WTC11 (cell line): ENCODE data around the gene KRT20.

Experiments used
- CBFB ChIP-seq: sonication (generic); formaldehyde crosslinking; IDR thresholded peaks from 2 replicates; pipeline ENCODE4 v1.8.1; 2022; ENCODE audit warnings: mild to moderate bottlenecking, low read depth, missing genetic modification reagents
- FOXP1 ChIP-seq: sonication (generic); formaldehyde crosslinking; IDR thresholded peaks from 2 replicates; pipeline ENCODE4 v1.8.0; 2022; ENCODE audit warnings: missing genetic modification reagents, mild to moderate bottlenecking, moderate library complexity, borderline replicate concordance
- RELA ChIP-seq: sonication (generic); formaldehyde crosslinking; IDR thresholded peaks from 2 replicates; pipeline ENCODE4 v1.8.1; 2022; ENCODE audit warnings: missing genetic modification reagents, mild to moderate bottlenecking, borderline replicate concordance
- SP1 ChIP-seq: sonication (generic); formaldehyde crosslinking; conservative IDR thresholded peaks from 2 replicates; pipeline ENCODE4 v1.8.1; 2022; ENCODE audit warnings: missing genetic modification reagents
- ZNF232 ChIP-seq: sonication (generic); formaldehyde crosslinking; IDR thresholded peaks from 2 replicates; pipeline ENCODE4 v1.8.0; 2022; ENCODE audit warnings: mild to moderate bottlenecking, missing genetic modification reagents
- TF ChIP-seq, protein P1 (sequence below): sonication (generic); formaldehyde crosslinking; IDR thresholded peaks from 2 replicates; pipeline ENCODE4 v1.8.1; 2022; ENCODE audit warnings: missing genetic modification reagents, borderline replicate concordance
- TF ChIP-seq, protein P2 (sequence below): fragments of 200-600 bp; IDR thresholded peaks from 2 replicates; pipeline ENCODE4 v1.8.0; 2022; ENCODE audit warnings: antibody characterized with exemption
- TF ChIP-seq, protein P3 (sequence below): sonication (generic); formaldehyde crosslinking; IDR thresholded peaks from 2 replicates; pipeline ENCODE4 v1.8.0; 2022; ENCODE audit warnings: missing genetic modification reagents
- TF ChIP-seq, protein P4 (sequence below): sonication (generic); formaldehyde crosslinking; conservative IDR thresholded peaks from 2 replicates; pipeline ENCODE4 v1.8.1; 2023; ENCODE audit warnings: mild to moderate bottlenecking, low read depth, missing genetic modification reagents, moderate library complexity
- TF ChIP-seq, protein P5 (sequence below): sonication (generic); formaldehyde crosslinking; IDR thresholded peaks from 2 replicates; pipeline ENCODE4 v1.8.0; 2022; ENCODE audit warnings: mild to moderate bottlenecking, missing genetic modification reagents
- TF ChIP-seq, protein P6 (sequence below): sonication (generic); formaldehyde crosslinking; IDR thresholded peaks from 2 replicates; pipeline ENCODE4 v1.8.1; 2022; ENCODE audit warnings: mild to moderate bottlenecking, missing genetic modification reagents, moderate library complexity, borderline replicate concordance

GRCh38 chr17:40871316-40871715 lies 13.7 kb downstream of the KRT20 start:
- TF ChIP-seq, protein P1, sequence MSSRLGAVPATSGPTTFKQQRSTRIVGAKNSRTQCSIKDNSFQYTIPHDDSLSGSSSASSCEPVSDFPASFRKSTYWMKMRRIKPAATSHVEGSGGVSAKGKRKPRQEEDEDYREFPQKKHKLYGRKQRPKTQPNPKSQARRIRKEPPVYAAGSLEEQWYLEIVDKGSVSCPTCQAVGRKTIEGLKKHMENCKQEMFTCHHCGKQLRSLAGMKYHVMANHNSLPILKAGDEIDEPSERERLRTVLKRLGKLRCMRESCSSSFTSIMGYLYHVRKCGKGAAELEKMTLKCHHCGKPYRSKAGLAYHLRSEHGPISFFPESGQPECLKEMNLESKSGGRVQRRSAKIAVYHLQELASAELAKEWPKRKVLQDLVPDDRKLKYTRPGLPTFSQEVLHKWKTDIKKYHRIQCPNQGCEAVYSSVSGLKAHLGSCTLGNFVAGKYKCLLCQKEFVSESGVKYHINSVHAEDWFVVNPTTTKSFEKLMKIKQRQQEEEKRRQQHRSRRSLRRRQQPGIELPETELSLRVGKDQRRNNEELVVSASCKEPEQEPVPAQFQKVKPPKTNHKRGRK (CRISPR knock-in tag), result no peak
- TF ChIP-seq, protein P2, sequence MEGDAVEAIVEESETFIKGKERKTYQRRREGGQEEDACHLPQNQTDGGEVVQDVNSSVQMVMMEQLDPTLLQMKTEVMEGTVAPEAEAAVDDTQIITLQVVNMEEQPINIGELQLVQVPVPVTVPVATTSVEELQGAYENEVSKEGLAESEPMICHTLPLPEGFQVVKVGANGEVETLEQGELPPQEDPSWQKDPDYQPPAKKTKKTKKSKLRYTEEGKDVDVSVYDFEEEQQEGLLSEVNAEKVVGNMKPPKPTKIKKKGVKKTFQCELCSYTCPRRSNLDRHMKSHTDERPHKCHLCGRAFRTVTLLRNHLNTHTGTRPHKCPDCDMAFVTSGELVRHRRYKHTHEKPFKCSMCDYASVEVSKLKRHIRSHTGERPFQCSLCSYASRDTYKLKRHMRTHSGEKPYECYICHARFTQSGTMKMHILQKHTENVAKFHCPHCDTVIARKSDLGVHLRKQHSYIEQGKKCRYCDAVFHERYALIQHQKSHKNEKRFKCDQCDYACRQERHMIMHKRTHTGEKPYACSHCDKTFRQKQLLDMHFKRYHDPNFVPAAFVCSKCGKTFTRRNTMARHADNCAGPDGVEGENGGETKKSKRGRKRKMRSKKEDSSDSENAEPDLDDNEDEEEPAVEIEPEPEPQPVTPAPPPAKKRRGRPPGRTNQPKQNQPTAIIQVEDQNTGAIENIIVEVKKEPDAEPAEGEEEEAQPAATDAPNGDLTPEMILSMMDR, result no peak
- no peak for TF ChIP-seq ZNF232 (CRISPR knock-in tag)
- TF ChIP-seq, protein P3, sequence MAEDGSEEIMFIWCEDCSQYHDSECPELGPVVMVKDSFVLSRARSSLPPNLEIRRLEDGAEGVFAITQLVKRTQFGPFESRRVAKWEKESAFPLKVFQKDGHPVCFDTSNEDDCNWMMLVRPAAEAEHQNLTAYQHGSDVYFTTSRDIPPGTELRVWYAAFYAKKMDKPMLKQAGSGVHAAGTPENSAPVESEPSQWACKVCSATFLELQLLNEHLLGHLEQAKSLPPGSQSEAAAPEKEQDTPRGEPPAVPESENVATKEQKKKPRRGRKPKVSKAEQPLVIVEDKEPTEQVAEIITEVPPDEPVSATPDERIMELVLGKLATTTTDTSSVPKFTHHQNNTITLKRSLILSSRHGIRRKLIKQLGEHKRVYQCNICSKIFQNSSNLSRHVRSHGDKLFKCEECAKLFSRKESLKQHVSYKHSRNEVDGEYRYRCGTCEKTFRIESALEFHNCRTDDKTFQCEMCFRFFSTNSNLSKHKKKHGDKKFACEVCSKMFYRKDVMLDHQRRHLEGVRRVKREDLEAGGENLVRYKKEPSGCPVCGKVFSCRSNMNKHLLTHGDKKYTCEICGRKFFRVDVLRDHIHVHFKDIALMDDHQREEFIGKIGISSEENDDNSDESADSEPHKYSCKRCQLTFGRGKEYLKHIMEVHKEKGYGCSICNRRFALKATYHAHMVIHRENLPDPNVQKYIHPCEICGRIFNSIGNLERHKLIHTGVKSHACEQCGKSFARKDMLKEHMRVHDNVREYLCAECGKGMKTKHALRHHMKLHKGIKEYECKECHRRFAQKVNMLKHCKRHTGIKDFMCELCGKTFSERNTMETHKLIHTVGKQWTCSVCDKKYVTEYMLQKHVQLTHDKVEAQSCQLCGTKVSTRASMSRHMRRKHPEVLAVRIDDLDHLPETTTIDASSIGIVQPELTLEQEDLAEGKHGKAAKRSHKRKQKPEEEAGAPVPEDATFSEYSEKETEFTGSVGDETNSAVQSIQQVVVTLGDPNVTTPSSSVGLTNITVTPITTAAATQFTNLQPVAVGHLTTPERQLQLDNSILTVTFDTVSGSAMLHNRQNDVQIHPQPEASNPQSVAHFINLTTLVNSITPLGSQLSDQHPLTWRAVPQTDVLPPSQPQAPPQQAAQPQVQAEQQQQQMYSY (CRISPR knock-in tag), result no peak
- TF ChIP-seq, protein P4, sequence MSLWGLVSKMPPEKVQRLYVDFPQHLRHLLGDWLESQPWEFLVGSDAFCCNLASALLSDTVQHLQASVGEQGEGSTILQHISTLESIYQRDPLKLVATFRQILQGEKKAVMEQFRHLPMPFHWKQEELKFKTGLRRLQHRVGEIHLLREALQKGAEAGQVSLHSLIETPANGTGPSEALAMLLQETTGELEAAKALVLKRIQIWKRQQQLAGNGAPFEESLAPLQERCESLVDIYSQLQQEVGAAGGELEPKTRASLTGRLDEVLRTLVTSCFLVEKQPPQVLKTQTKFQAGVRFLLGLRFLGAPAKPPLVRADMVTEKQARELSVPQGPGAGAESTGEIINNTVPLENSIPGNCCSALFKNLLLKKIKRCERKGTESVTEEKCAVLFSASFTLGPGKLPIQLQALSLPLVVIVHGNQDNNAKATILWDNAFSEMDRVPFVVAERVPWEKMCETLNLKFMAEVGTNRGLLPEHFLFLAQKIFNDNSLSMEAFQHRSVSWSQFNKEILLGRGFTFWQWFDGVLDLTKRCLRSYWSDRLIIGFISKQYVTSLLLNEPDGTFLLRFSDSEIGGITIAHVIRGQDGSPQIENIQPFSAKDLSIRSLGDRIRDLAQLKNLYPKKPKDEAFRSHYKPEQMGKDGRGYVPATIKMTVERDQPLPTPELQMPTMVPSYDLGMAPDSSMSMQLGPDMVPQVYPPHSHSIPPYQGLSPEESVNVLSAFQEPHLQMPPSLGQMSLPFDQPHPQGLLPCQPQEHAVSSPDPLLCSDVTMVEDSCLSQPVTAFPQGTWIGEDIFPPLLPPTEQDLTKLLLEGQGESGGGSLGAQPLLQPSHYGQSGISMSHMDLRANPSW (CRISPR knock-in tag), result no peak
- TF ChIP-seq RELA, result no peak
- no peak for TF ChIP-seq CBFB
- TF ChIP-seq, protein P5, sequence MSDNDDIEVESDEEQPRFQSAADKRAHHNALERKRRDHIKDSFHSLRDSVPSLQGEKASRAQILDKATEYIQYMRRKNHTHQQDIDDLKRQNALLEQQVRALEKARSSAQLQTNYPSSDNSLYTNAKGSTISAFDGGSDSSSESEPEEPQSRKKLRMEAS, result no peak
- no peak for TF ChIP-seq SP1 (CRISPR knock-in tag)
- TF ChIP-seq, protein P6, sequence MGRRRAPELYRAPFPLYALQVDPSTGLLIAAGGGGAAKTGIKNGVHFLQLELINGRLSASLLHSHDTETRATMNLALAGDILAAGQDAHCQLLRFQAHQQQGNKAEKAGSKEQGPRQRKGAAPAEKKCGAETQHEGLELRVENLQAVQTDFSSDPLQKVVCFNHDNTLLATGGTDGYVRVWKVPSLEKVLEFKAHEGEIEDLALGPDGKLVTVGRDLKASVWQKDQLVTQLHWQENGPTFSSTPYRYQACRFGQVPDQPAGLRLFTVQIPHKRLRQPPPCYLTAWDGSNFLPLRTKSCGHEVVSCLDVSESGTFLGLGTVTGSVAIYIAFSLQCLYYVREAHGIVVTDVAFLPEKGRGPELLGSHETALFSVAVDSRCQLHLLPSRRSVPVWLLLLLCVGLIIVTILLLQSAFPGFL, result no peak
- TF ChIP-seq FOXP1 (CRISPR knock-in tag), result no peak
